HG03103 (cell line): ENCODE measurements around the gene HLCS.

Experiments
- ATAC-seq: cut with Tn5 transposase; IDR thresholded peaks from one replicate; pipeline ENCODE4 v1.9.1; 2021; ENCODE audit warnings: low read depth; ENCODE audit not compliant: unreplicated experiment

HLCS gene

GRCh38 chr21:36756527-36756926 is 209.9 kb downstream of the HLCS start:
- ATAC-seq, result no peak

DNA sequence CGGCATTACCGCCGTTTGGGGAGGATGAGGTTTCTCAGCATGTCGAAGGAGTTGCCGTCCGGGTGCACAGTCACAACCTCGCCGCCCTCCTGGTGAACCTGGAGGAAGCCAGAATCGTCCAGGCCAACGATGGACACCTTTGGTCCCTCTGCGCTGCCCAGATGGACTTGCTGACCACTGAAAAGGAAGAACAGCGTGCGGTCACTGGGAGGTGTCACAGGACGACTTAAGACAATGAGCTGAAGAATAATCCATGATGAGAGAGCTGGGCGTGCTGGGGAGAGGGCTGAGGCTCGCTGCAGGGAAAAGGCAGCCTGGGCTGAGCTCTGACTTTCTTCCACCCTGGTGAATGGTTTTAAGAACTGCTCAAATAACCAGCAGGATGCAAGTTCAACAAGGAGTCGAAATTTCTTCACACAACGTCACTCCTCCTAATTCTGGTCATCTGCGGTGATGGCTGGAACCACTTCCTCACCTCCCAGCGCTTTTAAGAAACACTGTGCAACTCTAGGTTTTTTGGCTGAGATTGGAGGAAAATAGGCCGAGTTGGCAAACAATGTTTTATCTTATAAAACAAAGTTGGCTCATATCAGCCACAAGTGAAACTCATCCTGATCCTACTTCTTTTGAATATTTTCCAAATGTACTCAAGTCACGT is 212.1 kb downstream of the HLCS start:
- no peak for ATAC-seq

- ATAC-seq, result no peak
These were observed 212.9 kb downstream of the HLCS start for GRCh38 chr21:36753556-36753955.

DNA sequence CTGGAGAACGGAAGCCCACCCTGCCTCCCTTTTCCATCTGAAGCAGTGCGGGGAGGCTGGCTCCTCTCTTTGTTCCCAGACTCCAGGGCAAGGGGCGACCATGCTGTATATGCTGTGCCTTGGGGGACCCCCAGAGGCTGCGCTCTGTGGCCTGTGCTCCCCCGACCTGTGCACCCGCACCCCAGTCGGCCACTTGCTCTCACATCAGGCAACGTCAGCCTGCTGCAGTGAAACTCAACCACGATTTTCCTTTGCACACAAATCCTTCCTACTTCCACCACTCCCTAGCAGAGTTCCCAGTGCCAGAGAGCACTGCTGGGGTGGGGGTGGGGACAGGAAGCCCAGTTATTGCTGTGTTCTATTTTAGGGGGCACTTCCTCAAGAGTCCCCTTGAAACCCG is 215.1 kb downstream of the HLCS start:
- no peak for ATAC-seq

DNA sequence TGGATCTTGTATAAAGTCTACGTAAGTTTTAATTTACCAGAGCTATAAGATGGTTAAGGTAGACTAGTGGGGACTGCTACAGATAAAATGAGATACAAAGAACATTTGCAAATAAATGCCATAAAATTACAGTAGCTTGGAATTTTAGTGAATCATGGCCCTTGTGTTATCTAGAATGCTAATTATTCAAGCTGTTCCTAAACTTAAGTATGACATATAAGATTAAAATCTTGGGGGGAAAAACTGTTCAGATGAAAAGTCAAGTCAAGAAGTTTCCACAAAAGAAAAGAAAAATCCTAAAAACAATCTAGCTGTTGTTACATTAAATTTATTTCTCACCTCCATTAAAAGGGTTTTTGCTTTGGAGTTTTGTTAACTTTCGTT is 215.9 kb downstream of the HLCS start:
- ATAC-seq, result no peak

DNA sequence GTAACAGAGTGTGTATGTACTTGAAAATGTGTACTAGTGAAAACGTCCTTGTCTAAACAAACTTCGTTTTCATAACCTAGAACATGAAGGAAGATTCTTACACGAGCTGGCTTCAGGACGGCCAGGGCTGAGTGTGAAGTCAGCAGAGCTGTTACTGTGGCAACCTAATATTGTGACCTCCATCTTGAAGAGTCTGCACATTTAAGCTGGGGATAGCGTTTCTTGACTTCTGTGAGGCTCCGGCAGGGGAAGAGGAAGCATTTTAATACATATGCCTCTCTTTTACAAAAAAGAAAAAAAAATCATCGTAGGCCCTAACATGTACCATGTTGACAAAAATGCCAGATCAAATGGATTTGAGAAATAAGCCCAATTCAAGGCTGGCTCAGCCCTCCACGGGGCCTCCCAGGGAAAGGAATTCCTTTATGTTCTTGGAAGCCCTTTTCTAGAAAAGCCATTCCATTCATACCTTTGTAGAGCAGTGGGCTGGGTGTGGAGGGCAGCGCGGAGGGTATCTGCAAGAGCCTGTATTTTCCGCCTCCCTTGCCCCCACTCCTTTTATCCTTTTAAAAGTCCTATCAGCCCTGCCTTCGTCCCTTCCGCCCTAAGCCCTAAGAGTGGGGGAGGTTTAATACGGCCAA is 216.4 kb downstream of the HLCS start:
- ATAC-seq, result no peak

DNA sequence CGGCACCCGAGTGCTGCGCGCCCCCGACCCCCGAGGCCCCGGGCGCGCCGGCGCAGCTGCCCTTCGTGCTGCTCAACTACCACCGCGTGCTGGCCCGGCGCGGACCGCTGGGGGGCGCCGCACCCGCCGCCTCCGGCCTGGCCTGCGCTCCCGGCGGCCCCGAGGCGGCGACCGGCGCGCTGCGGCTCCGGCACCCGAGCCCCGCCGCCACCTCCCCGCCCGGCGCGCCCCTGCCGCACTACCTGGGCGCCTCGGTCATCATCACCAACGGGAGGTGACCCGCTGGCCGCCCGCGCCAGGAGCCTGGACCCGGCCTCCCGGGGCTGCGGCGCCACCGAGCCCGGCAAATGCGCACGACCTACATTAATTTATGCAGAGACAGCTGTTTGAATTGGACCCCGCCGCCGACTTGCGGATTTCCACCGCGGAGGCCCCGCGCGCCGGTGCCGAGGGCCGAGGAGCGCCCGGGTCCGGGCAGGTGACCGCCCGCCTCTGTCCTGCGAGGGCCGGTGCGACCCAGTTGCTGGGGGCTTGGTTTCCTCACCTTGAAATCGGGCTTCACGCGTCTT is 218.6 kb downstream of the HLCS start:
- no peak for ATAC-seq

DNA sequence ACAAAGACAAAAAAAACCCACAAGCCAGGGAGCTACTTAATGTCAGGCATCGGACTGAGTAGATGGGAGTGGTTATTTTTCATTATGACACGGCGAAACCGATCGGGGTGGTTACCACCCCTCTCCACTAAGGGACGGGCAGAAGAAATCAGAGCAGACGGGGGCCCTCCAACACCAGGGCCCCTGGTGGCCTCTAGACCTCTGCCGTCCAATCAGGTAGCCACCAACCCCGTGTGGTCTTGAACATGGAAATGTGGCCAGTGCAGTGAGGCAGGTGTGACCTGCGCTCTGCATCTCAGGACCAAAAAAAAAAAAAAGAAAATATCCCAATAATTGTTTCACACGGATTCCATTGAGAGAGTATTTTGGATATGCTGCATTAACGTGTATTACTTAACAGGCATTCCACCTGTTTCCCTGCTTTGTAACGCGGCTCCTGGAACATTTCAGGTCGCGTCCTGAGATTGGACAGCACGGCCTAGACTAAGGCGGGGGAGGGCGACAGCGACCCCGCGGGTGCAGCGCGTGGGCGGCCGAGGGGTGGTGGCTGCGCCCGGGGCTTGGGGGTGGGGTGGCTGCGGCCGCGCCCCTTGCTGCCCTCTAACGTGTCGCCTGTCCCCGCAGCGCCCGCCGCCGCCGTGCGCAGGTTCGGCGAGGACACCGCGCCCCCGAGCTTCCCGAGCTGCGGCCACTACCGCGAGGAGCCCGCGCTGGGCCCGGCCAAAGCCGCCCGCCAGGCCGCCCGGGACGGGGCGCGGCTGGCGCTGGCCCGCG is 219.2 kb downstream of the HLCS start:
- ATAC-seq, result no peak

DNA sequence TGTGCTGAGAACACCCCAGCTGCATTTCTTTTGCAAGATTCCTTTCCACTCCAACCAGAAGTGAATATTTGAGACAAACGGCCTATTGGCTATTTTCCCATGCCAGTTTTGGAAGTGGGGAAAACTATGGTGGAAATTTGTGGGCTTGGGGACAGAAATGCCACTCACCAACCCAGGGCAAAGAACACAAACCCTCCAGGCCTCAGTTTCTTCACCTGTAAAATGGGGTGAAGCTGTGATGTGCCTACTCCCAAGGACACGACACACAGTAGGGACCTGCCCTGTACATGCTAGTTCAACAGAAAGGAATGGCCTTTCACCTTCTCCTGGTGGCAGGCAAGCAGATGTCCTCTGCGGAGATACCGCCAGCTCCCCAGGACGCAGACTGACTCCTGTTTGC is 221.0 kb downstream of the HLCS start:
- no peak for ATAC-seq

DNA sequence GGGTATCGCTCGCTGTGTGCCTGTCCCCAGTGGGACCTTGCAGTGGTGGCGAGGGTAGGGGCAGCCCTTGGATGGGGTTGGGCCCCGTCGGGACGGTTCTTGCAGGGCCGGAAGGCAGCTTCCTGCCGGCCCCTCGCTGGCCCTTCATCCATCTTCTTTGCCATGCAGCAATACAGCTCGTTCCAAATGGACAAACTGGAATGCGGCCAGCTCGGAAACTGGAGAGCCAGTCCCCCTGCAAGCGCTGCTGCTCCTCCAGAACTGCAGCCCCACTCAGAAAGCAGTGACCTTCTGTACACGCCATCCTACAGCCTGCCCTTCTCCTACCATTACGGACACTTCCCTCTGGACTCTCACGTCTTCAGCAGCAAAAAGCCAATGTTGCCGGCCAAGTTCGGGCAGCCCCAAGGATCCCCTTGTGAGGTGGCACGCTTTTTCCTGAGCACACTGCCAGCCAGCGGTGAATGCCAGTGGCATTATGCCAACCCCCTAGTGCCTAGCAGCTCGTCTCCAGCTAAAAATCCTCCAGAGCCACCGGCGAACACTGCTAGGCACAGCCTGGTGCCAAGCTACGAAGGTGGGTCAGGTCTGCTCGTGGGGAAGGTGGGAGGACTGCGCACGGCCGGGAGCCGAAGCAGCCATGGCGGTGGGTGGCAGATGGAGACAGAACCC is 221.8 kb downstream of the HLCS start:
- no peak for ATAC-seq

GRCh38 chr21:36744190-36744559 is 222.3 kb downstream of the HLCS start:
- no peak for ATAC-seq

GRCh38 chr21:36743446-36743845 is 223.0 kb downstream of the HLCS start:
- ATAC-seq, result no peak

DNA sequence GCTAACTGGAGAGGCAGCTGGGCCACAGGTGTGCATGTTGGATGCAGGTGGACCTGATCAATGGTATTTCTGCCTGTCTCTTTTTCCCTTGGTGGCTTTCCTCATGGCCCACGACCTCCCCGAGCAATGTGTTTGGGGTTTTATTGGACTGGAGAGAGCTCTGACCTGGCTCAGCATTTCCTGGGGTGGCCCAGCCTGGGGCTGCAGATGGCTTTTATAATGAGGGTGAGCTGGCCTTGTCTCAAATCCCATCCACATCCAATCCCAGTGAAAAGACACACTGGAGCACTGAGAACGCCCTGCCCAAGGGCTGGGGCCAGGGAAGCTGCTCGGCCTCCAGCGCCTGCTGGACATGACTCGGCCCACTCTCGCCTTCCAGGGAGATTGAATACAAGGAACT is 223.5 kb downstream of the HLCS start:
- ATAC-seq, result no peak

DNA sequence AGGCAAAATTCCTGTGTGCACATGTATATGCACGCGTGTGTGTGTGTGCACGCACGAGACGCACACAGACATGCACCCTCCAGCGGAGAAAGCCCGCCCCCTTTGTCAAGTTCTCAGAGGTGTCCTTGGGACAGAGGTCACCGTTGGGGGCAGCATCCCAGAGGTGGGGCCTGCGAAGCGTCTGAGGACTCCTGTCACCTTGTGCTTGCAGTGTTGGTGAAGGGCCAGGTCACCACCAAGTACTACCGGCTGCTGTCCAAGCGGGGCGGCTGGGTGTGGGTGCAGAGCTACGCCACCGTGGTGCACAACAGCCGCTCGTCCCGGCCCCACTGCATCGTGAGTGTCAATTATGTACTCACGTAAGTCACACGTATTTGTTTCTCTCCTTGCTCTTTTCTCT is 225.0 kb downstream of the HLCS start:
- ATAC-seq, result no peak

GRCh38 chr21:36738489-36739126 is 227.9 kb downstream of the HLCS start:
- no peak for ATAC-seq

DNA sequence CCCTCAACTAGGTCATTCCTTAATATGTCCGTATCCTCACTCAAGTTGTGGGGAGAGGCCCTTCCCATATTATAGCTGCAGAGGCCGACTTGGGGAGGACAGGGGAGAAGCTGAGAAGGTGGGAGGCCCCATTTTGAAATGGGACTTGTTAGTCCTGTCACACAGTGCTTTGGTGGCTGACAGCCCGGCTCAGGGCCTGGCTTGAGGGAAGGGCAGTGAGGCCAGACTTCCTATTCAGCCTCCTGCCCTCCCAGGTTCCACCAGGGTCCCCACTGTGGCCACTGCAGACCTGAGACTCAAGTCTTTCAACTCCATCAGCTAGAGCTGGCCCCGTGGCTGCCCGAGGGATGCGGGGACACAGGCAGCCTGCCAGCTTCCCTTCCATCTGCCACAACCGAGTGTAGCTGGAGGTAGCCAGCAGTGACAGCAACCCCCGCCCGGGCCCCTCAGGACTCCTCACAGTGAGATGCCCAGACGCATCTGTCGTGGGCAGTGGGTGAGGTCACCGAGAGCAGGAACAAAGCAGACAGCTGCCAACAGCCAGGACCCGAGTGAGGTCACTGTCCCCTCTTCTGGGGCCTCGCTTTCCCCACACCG is 230.6 kb downstream of the HLCS start:
- no peak for ATAC-seq

DNA sequence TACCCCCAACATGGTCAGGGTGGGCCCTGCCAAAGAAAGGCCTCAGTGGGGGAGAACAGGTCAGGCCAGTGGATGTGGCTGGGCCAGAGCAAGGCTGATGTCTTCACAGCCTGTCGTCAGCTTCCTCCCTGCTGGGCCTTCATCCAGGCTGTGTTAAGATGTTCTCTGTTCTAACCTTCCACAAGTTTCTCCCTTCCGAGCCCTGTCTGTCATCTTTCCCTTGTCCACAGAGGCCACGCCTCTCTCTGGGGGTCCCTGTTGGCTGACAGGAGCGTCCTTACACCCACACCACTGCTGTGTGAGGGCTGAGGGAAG is 231.3 kb downstream of the HLCS start:
- no peak for ATAC-seq

DNA sequence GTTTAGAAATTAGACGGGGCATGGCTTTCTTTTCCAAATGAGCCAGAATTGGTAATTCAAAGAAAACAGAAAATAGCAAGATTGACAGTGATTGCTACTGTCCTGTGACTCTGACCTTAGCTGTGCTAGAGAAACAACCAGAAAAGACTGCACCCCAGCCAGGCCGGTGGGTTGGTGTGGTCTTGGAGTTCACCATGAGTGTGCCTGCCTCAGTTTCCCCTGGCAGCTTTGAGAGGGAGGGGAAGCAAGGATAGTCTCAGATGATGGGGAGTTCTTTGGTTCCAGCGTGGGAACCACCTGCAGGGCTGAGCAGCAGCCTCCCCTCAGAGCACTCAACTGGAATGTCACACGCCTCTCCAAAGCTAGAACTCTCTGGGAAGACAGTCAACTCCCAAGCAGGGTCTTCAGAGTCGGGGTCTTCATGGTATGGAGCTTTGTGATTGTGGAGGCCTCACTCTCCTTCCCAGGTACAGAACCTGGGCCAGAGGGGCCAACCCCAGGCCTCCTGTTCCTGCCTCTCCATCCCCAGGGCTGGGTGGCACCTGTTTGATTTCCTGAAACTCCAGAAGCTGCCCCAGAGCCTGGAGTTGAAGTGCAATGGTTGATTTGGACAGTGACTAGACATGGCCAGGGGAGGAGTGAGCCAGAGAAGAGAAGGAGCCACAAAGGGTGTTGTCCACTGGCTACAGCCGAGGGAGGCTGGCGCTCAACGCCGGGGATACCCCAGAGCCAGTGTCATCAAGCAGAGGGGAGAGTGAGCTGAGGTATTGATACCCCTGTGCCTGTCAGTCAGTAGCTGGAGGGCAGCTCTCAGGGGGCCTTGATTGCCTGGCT is 231.9 kb downstream of the HLCS start:
- ATAC-seq, result no peak

DNA sequence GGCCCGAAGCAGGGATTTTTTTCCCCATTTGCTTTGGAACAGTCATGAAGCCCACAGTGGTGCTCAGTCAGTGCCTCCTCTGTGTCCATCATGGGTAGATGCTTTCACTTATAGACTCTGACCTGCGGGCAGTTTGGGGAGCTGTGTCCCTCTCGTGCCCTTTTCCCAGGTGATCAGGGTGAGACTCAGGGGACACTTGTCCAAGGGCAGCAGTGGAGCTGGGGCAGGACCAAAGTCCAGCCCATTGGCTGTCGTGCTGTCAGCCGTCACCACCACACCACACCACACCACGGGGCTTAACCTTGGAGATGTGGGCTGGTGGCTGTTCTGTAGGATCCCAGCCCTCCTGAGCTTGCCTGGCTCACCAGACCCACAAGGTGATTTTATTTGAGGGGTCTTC is 232.6 kb downstream of the HLCS start:
- ATAC-seq, result no peak

- no peak for ATAC-seq
These were observed 233.7 kb downstream of the HLCS start for GRCh38 chr21:36732761-36733160.
